CD4-positive, alpha-beta T cell treated with Interleukin-15 for 4 hours (primary cell): ENCODE data around the gene SLC17A1.
"Not testable (repeated sequence)": the region's sequence is repeated elsewhere in the genome, so short reads cannot be mapped to it uniquely, and the experiment has no call there.

ENCODE experiments used
- DNase-seq: peaks from one replicate; pipeline ENCODE4 v3.0.0-alpha.2; 2020; ENCODE audit warnings: low spot score

Gene SLC17A1

GRCh38 chr6:25756382-25757363 is 75.2 kb downstream of the SLC17A1 start:
- no peak for DNase-seq

- no peak for DNase-seq
Observed at GRCh38 chr6:25755483-25755882, 76.4 kb downstream of the SLC17A1 start.

DNA sequence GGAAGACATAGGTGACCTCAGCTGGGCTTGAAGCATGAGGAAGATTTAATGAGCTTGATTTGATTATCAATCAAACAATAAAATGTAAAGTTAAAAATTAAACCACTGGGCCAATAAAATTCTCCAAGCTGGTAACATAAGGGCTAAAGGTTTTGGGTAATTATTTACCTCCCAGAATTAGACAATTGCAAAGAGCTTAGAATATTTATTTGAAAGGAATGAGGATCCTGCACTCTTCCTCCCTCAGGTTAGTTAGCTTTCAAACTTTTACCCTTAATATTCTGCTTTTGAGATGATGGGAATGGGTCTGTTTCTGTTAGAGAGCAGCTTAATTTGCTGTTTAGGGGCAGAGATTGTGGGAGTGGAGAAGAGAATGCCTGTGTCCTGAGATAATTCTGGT is 77.3 kb downstream of the SLC17A1 start, which contains the start of gene SLC17A4:
SLC17A4 (plus strand) TSS at position 208 of the 400 bp plus-strand sequence. CDS start 7,221 bp downstream, outside the sequence.
- DNase-seq, result no peak

- DNase-seq, result no peak
Observed at GRCh38 chr6:25753079-25753478, 78.8 kb downstream of the SLC17A1 start.

DNA sequence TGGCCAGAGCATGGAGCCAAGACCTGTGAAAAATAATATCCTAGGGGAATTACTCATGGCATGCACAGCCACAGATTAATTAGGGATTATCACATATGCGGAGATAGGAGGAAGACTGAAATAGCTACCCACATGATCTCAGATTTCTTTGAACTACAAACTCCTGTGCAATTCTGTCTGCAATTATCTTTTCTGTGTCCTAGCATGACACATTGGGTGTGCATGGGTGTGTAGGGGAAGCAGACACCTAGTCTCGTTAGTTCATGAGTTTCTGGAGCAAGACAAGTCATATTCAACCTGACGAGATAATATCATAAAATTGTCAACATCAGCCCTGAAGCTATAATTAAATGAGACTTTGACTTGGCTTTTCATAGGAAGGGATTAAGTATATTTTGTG is 80.9 kb downstream of the SLC17A1 start:
- no peak for DNase-seq

DNA sequence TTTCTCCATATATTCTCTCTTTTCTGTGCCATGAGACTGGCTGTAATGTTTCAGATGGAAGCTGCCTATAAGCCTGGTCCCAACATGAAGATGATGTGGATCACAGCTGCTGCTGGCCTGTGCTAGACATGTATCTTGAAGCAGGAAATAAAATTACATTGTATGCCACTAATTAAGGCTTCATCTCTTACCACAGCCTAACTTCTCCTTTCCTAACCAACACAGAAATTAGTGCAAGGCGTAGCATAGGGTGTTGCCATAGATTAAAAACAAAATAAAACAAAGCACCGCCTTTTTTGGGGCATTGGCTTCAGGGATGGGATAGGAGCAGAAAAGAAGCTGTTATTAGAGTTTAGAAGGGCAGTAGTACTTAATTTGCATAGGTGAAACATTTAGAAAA is 82.0 kb downstream of the SLC17A1 start:
- DNase-seq, result no peak

GRCh38 chr6:25748601-25749517 is 83.0 kb downstream of the SLC17A1 start:
- not testable (repeated sequence) for DNase-seq

GRCh38 chr6:25748049-25748448 is 83.8 kb downstream of the SLC17A1 start:
- no peak for DNase-seq

- no peak for DNase-seq
Observed at GRCh38 chr6:25747477-25747876, 84.4 kb downstream of the SLC17A1 start.

- DNase-seq, result no peak
Observed at GRCh38 chr6:25746968-25747367, 84.9 kb downstream of the SLC17A1 start.

DNA sequence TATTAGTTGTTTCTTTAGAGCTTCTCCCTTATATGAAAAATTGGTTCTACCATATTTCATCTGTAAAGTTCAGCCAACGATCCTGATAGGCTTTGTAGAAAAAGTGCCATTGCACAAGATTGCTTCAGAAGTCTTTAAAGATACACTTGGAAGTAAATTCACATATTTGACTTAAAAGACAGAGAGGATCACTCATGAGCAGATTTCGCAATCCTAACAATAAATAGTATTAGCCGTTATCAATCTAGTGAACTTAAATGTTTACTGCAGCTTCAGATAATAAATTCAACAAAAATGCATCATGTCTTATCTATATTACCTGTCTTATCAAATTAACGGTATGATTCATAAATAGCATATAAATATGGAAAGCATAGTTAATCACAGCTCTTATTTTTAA is 86.0 kb downstream of the SLC17A1 start:
- no peak for DNase-seq

GRCh38 chr6:25743868-25744267 is 88.0 kb downstream of the SLC17A1 start:
- DNase-seq, result no peak

DNA sequence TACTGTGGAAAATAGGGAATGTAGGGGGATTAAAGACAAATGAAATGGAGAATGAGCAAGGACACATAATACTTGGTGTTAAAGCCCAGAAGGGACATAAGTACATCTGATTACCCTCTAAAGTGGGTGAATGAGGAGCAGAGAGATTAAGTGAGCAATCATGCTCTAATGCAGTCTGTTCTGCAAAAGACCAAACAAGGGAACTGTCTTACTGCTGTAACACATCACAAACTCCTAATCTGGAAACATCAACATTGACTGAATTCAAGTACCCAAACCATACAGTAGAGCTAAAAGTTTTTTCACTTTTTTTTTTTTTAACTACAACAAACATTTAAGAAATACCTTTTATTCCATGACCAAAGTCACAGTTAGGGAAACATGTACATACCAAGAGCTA is 96.6 kb downstream of the SLC17A1 start:
- DNase-seq, result no peak
